Right lobe of liver (tissue), 6 donors: ENCODE measurements around the gene G3BP1. TPM values are rescaled to one million over a fixed set of nuclear protein-coding genes. Genes with fewer than 3 reads are reported as not detected.
"Not testable (repeated sequence)": the region's sequence is repeated elsewhere in the genome, so short reads cannot be mapped to it uniquely, and the experiment has no call there.

Source experiments
- ATAC-seq, 4 donors: fragments of 200-7000 bp; cut with Tn5 transposase; one replicate each; pipeline ENCODE4 v1.9.1; 2020; ENCODE audit warnings: mild to moderate bottlenecking in 4 of 4, moderate library complexity in 4 of 4
- DNase-seq, 3 donors: peaks; one replicate each; pipeline ENCODE4 v3.0.0-alpha.2; 2020
- H3K27ac ChIP-seq, 3 donors: fragments of 200-600 bp; one replicate each; pipeline ENCODE4 v1.8.0; 2022
- H3K27me3 ChIP-seq, 2 donors: fragments of 200-600 bp; one replicate each; pipeline ENCODE4 v1.8.0; 2022
- H3K36me3 ChIP-seq, 4 donors: fragments of 200-600 bp; sonication (generic) in 1 of 4; one replicate each; pipeline versions ENCODE4 v1.5.1 to v1.8.0; 2017 to 2022; ENCODE audit warnings: control low read depth in 1 of 4
- H3K4me1 ChIP-seq, 4 donors: fragments of 200-600 bp; sonication (generic) in 1 of 4; one replicate each; pipeline versions ENCODE4 v1.5.1 to v1.8.0; 2017 to 2022; ENCODE audit warnings: control low read depth in 1 of 4
- H3K4me3 ChIP-seq, 3 donors: fragments of 200-600 bp; one replicate each; pipeline ENCODE4 v1.8.0; 2022
- H3K9me3 ChIP-seq, 4 donors: fragments of 200-600 bp; sonication (generic) in 1 of 4; one replicate each; pipeline versions ENCODE4 v1.5.1 to v1.8.0; 2017 to 2022; ENCODE audit warnings: control low read depth in 1 of 4
- POLR2A ChIP-seq: fragments of 450-650 bp; IDR thresholded peaks from one replicate; pipeline ENCODE4 v1.6.1; 2017; ENCODE audit warnings: antibody characterized with exemption, mild to moderate bottlenecking
- WGBS: methylation state at CpG from one replicate; pipeline ENCODE4 v1.1.6; 2018; ENCODE audit warnings: low coverage, low lambda C conversion rate; ENCODE audit not compliant: insufficient coverage; ENCODE audit errors: missing lambda C conversion rate; 5-methylcytosine and 5-hydroxymethylcytosine counted together
- intact Hi-C, 2 donors: fragments of 100-400 bp; cut with DNase I; formaldehyde crosslinking; loops; one replicate each; pipeline versions ENCODE4 v1.11.2 to v1.14.1; 2022
- total RNA-seq, 6 experiments: library from RNA; depleted of rRNA in 2 of 6; stranded (reverse); fragments of >200 nt in 2 of 6; fragmentation: NEBNext Ultra II Directional in 3 of 6; extraction: Animal tissue kit (Norgen Biotek cat#: 25700) in 3 of 6; gene quantifications; one replicate each; pipeline versions ENCODE4 v1.1.0 to v1.2.4, GENCODE V29; 2016 to 2023
- TF ChIP-seq, protein P1 (sequence below), 4 donors: fragments of 200-600 bp in 3 of 4; fragments of 450-650 bp in 1 of 4; IDR thresholded peaks; one replicate each; pipeline versions ENCODE4 v1.5.1 to v1.8.0; 2016 to 2022; ENCODE audit warnings: antibody characterized with exemption in 4 of 4, mild to moderate bottlenecking in 2 of 4
- donor health status: DM: no; HTN: yes; CAD: no.
- donor health status: DM: no; HTN: no; CAD: no.
- donor health status: DM: no; HTN: no; CAD: no.
- donor health status: DM: no; HTN: yes; CAD: no.
- donor health status: DM: no; HTN: yes; CAD: no.

Gene G3BP1
- total RNA-seq, 6 experiments from 2014 or later = 63.9 to 107 (median 94.5) TPM

GRCh38 chr5:151780348-151780747 is 8.6 kb downstream of the G3BP1 start:
- H3K36me3 ChIP-seq = no peaks in the 10 kb centered on the region
- no peak for ATAC-seq
- WGBS = 89% methylated on average over 11 of the region's 11 CpGs
- no peak overlapping the region for H3K4me3 ChIP-seq
- H3K27ac ChIP-seq = no peak overlapping the region
- H3K4me1 ChIP-seq = peaks cover 0 to 49% (median 9%) of the 10 kb centered on the region in 4 donors
- intact Hi-C loops = no loop called here
- TF ChIP-seq, protein P1, sequence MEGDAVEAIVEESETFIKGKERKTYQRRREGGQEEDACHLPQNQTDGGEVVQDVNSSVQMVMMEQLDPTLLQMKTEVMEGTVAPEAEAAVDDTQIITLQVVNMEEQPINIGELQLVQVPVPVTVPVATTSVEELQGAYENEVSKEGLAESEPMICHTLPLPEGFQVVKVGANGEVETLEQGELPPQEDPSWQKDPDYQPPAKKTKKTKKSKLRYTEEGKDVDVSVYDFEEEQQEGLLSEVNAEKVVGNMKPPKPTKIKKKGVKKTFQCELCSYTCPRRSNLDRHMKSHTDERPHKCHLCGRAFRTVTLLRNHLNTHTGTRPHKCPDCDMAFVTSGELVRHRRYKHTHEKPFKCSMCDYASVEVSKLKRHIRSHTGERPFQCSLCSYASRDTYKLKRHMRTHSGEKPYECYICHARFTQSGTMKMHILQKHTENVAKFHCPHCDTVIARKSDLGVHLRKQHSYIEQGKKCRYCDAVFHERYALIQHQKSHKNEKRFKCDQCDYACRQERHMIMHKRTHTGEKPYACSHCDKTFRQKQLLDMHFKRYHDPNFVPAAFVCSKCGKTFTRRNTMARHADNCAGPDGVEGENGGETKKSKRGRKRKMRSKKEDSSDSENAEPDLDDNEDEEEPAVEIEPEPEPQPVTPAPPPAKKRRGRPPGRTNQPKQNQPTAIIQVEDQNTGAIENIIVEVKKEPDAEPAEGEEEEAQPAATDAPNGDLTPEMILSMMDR (IDR thresholded peaks at IDR 0.05) = no peak
- TF ChIP-seq POLR2A = no peak
- H3K27me3 ChIP-seq = no peaks in the 10 kb centered on the region
- H3K9me3 ChIP-seq = no peaks in the 10 kb centered on the region
- DNase-seq = no peak

DNA sequence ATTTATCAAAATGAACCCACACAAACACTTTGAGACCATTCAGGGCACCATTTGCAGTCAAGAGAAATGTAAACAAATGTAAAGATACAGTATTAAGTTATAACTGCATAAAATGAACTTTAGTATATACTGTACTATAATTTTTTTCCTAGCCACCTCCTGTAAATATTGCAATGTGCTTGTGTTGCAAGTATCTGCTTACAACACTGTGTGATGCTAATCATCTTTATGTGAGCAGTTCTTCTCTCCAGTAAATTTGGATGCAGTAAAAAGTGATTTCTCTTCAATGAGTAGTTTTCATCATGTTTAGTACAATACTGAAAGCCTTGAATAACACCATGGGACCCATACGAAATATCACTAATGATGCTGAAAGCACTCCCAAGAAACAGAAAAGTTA is 9.4 kb downstream of the G3BP1 start:
- intact Hi-C loops = no loop called here
- Histone ChIP-seq H3K27me3 (no peaks in the 10 kb centered on the region), H3K4me3 (no peak overlapping the region), H3K27ac (no peak overlapping the region), H3K4me1 (peaks cover 0 to 43% (median 6%) of the 10 kb centered on the region in 4 donors), H3K36me3 (no peaks in the 10 kb centered on the region), H3K9me3 (no peaks in the 10 kb centered on the region)
- ATAC-seq (no peak), DNase-seq (no peak)
- 39% methylated on average over 1 of the region's 1 CpG for WGBS
- TF ChIP-seq, protein P1 (IDR thresholded peaks at IDR 0.05) = no peak
- no peak for TF ChIP-seq POLR2A

DNA sequence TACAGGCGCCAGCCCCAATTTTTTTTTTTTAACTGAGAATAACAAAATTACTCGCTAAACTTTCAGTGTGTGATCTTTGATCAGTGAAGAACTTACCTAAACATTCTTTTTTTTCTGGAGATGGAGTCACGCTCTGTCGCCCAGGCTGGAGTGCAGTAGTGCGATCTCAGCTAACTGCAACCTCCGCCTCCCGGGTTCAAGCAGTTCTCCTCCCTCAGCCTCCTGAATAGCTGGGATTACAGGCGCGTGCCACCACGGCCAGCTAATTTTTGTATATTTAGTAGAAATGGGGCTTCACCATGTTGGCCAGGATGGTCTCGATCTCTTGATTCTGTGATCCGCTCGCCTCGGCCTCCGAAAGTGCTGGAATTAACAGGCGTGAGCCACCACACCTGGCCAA is 11.9 kb downstream of the G3BP1 start:
- DNase-seq, intact Hi-C loops, H3K27me3 ChIP-seq, H3K9me3 ChIP-seq, ATAC-seq, H3K4me3 ChIP-seq, H3K27ac ChIP-seq, H3K36me3 ChIP-seq: not testable (repeated sequence)
- WGBS = 92% methylated on average over 16 of the region's 16 CpGs
- H3K4me1 ChIP-seq = peaks cover 0 to 32% (median 5%) of the 10 kb centered on the region in 4 donors

DNA sequence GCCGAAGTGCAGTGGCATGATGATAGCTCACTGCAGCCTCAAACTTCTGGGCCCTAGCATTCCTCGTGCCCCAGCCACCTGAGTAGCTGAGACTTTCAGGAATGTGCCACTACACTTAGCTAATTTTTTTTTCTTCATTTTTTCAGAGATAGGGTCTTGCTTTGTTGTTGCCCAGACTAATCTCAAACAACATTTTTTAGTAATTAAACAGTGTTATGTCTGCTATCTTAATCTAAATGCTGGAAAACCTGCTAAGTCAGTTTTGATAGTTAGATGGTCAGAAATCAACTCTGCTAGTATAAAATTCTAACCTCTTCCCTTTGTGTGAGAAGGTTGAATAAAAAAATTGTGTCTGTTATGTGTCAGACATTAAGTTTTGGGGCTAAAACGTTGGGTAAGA is 12.4 kb downstream of the G3BP1 start:
- no peak overlapping the region for H3K27ac ChIP-seq
- no peak overlapping the region for H3K4me3 ChIP-seq
- ATAC-seq = no peak
- TF ChIP-seq, protein P1 (IDR thresholded peaks at IDR 0.05) = no peak
- no peak for TF ChIP-seq POLR2A
- peaks cover 0 to 27% (median 5%) of the 10 kb centered on the region in 4 donors for H3K4me1 ChIP-seq
- H3K9me3 ChIP-seq = no peaks in the 10 kb centered on the region
- WGBS = 62% methylated on average over 3 of the region's 3 CpGs
- DNase-seq = no peak
- peaks cover 0 to 5% (median 1%) of the 10 kb centered on the region in 4 donors for H3K36me3 ChIP-seq
- intact Hi-C loops = no loop called here
- H3K27me3 ChIP-seq = no peaks in the 10 kb centered on the region

- WGBS = 73% methylated on average over 3 of the region's 4 CpGs
- no peaks in the 10 kb centered on the region for H3K9me3 ChIP-seq
- no peak for DNase-seq
- ATAC-seq = no peak
- H3K4me3 ChIP-seq = no peak overlapping the region
- H3K4me1 ChIP-seq = peaks cover 0 to 15% (median 2%) of the 10 kb centered on the region in 4 donors
- no peak overlapping the region for H3K27ac ChIP-seq
- H3K27me3 ChIP-seq = no peaks in the 10 kb centered on the region
- H3K36me3 ChIP-seq = peaks cover 4 to 24% (median 8%) of the 10 kb centered on the region in 4 donors
- TF ChIP-seq, protein P1 (IDR thresholded peaks at IDR 0.05) = no peak
- TF ChIP-seq POLR2A = no peak
- intact Hi-C loops = no loop called here
Observed at GRCh38 chr5:151786468-151786867, 14.7 kb downstream of the G3BP1 start.
